HepG2 (cell line): ENCODE data around the gene LLGL2. TPM values are rescaled to one million over a fixed set of nuclear protein-coding genes. Genes with fewer than 3 reads are reported as not detected.

Experiments used
- ATAC-seq: fragments of 200-7000 bp; cut with Tn5 transposase; 3 replicates; pipeline ENCODE4 v1.9.1; 2020; ENCODE audit warnings: mild to moderate bottlenecking, moderate library complexity
- BruUV-seq: library from RNA; stranded (reverse); fragments of 400-500 nt; replicated peaks from 2 replicates; lab custom pipeline; 2021; lab: Mats Ljungman, UMichigan
- CTCF ChIA-PET: fragments of 300-600 bp; formaldehyde crosslinking; extraction: SDS; loops from one replicate; lab custom pipeline; 2021; ENCODE audit warnings: low total read pairs, inconsistent platforms, low intra/inter-chr PET ratio; lab: Yijun Ruan, JAX
- POLR2A ChIA-PET: fragments of 350-600 bp; sonication (Branson Sonifier 250); formaldehyde crosslinking; loops from one replicate; lab custom pipeline; 2020; ENCODE audit warnings: antibody characterized with exemption, inconsistent platforms; lab: Yijun Ruan, JAX
- DNase-seq: peaks from one replicate; pipeline ENCODE4 v3.0.0-alpha.2; 2015; ENCODE audit warnings: low spot score
- FAIRE-seq: peaks from 3 replicates; lab custom pipeline; 2011; peaks lifted over from hg19 to GRCh38; lab: Jason Lieb, UNC
- H2AFZ ChIP-seq: one replicate; pipeline ENCODE4 v1.6.1; 2011; ENCODE audit warnings: low read length, inconsistent platforms
- H3K27ac ChIP-seq: fragments of 300-600 bp; 3 replicates; pipeline ENCODE4 v1.8.0; 2011; ENCODE audit warnings: mixed run types, mild to moderate bottlenecking, mixed read lengths, low read length, inconsistent platforms; ENCODE audit not compliant: insufficient read depth; ENCODE audit errors: extremely low read length
- H3K27me3 ChIP-seq, 2 experiments: fragments of 200-600 bp in 1 of 2; 2 replicates in 1 of 2; 3 replicates in 1 of 2; pipeline versions ENCODE4 v1.6.0 to v1.8.0; 2011; ENCODE audit warnings: low read length in 2 of 2, mild to moderate bottlenecking in 2 of 2, moderate library complexity in 2 of 2, inconsistent platforms in 1 of 2; ENCODE audit not compliant: insufficient read depth in 2 of 2, control insufficient read depth in 1 of 2
- H3K36me3 ChIP-seq, 2 experiments: fragments of 200-600 bp in 1 of 2; replicated peaks in 1 of 2; 2 replicates in 1 of 2; 3 replicates in 1 of 2; pipeline versions ENCODE4 v1.5.1 to v1.8.0; 2011; ENCODE audit warnings: low read length in 2 of 2, inconsistent platforms in 1 of 2; ENCODE audit not compliant: insufficient read depth in 2 of 2, control insufficient read depth in 1 of 2
- H3K4me1 ChIP-seq: 2 replicates; pipeline ENCODE4 v1.5.1; 2012; ENCODE audit warnings: low read length, inconsistent platforms; ENCODE audit not compliant: insufficient read depth
- H3K4me2 ChIP-seq: 2 replicates; pipeline ENCODE4 v1.6.0; 2011; ENCODE audit warnings: low read depth, low read length, inconsistent platforms
- H3K4me3 ChIP-seq, 3 experiments: fragments of 200-600 bp in 1 of 3; sonication (generic), shearing (Covaris generic) in 1 of 3; replicated peaks in 1 of 3; 2 replicates each; pipeline ENCODE4 v1.5.1; 2011 to 2016; ENCODE audit warnings: low read length in 3 of 3, inconsistent platforms in 2 of 3, low read depth in 2 of 3, mild to moderate bottlenecking in 2 of 3, control low read depth in 1 of 3, mixed read lengths in 1 of 3; ENCODE audit not compliant: insufficient read depth in 1 of 3
- H3K79me2 ChIP-seq: one replicate; pipeline ENCODE4 v1.6.1; 2011; ENCODE audit warnings: low read length, inconsistent platforms; ENCODE audit not compliant: insufficient read depth
- H3K9ac ChIP-seq: 2 replicates; pipeline ENCODE4 v1.6.0; 2011; ENCODE audit warnings: mild to moderate bottlenecking, low read depth, low read length, inconsistent platforms; ENCODE audit not compliant: insufficient read depth
- H3K9me3 ChIP-seq: 2 replicates; pipeline ENCODE4 v1.5.1; 2012; ENCODE audit warnings: mild to moderate bottlenecking, low read length
- H4K20me1 ChIP-seq: 2 replicates; pipeline ENCODE4 v1.6.0; 2011; ENCODE audit warnings: inconsistent platforms, mild to moderate bottlenecking, low read length, moderate library complexity; ENCODE audit not compliant: insufficient read depth
- FOXA1 ChIP-seq, 2 experiments: fragments of 450-650 bp in 1 of 2; sonication (generic) in 1 of 2; formaldehyde crosslinking in 1 of 2; IDR thresholded peaks; 2 replicates each; pipeline versions ENCODE4 v1.4.0 to v1.6.1; 2016 to 2020; ENCODE audit warnings: missing genetic modification reagents in 1 of 2
- ZBTB26 ChIP-seq: IDR thresholded peaks from 2 replicates; pipeline ENCODE4 v1.6.1; 2016; ENCODE audit warnings: missing compliant biosample characterization, missing genetic modification reagents, borderline replicate concordance
- ZNF687 ChIP-seq: sonication (generic); formaldehyde crosslinking; IDR thresholded peaks from 2 replicates; pipeline ENCODE4 v1.5.1; 2020; ENCODE audit warnings: mild to moderate bottlenecking, missing genetic modification reagents, moderate library complexity
- WGBS: methylation state at CpG from one replicate; pipeline ENCODE4 v1.1.6; 2017; ENCODE audit warnings: low lambda C conversion rate; 5-methylcytosine and 5-hydroxymethylcytosine counted together
- in situ Hi-C: cut with HindIII; loops from 2 replicates; pipeline ENCODE4 v1.10.0; 2017; ENCODE audit warnings: low pct_unique_long_range_greater_than_20kb; ENCODE audit not compliant: extremely low pct_ligation_motif_present
- intact Hi-C: fragments of 100-400 bp; cut with micrococcal nuclease; formaldehyde crosslinking; loops from one replicate; pipeline ENCODE4 v1.10.0; 2022; ENCODE audit not compliant: unreplicated experiment
- polyA plus RNA-seq, 8 experiments: library from polyadenylated mRNA; depleted of rRNA in 3 of 8; stranded (reverse) in 7 of 8; unstranded in 1 of 8; fragments of >200 nt; fragmentation: Illumina TruSeq in 4 of 8; extraction: Trizol in 4 of 8; gene quantifications; 2 replicates each; pipeline versions ENCODE4 v1.2.1 to v1.2.3, GENCODE V29; 2011 to 2016; ENCODE audit warnings: low read depth in 4 of 8, missing spikeins in 1 of 8, mixed read lengths in 1 of 8; ENCODE audit not compliant: insufficient read depth in 1 of 8
- total RNA-seq, 5 experiments: library from RNA; depleted of rRNA; stranded (reverse); fragments of >200 nt; fragmentation: Illumina TruSeq; extraction: Trizol; gene quantifications; 2 replicates each; pipeline ENCODE4 v1.2.3, GENCODE V29; 2016; ENCODE audit warnings: low read depth in 1 of 5
- TF ChIP-seq, protein P1 (sequence below): sonication (generic); formaldehyde crosslinking; conservative IDR thresholded peaks from 2 replicates; pipeline ENCODE4 v1.8.0; 2022; ENCODE audit warnings: missing genetic modification reagents
- TF ChIP-seq, protein P2 (sequence below): sonication (generic); formaldehyde crosslinking; IDR thresholded peaks from 2 replicates; pipeline ENCODE4 v1.4.0; 2020; ENCODE audit warnings: missing genetic modification reagents, mild to moderate bottlenecking, borderline replicate concordance

LLGL2 gene
- total and polyA plus RNA-seq, 2 of the 13 experiments (the other 11 are each of a cell fraction or from before 2014, with no cell fraction given), result 83.0 to 86.7 TPM

DNA sequence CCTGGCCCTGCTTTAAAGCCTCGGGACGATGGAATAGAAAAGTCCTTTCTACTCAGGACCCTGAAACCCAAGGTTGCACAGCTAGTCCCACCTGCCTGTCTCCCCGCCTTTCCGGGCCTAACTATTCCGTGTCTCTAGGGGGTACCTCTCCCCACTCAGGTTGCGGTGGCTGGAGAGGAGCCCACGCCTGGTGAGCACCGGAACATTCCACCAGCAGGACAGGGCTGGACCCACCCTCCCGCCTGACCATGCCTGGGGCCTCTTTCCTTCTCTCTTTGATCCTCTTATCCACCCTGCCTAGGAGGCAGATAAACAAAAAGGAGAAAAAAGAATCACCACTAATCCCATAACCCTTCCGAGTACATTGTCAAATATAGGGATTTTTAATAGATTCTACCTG is 10.9 kb downstream of the LLGL2 start:
- FAIRE-seq (no peak), ATAC-seq (no peak), DNase-seq (no peak)
- POLR2A ChIA-PET, result interaction anchor here (1.0 kb wide), 1 partner anchor 10 kb away, joined by 3 read pairs; no protein-coding TSS in a partner anchor
- BruUV-seq, result no TSS peak
- H3K79me2 ChIP-seq, result peaks cover 16% of the 10 kb centered on the region
- H4K20me1 ChIP-seq, result no peaks in the 10 kb centered on the region
- in situ Hi-C loops (no loop called here), intact Hi-C loops (no loop called here)
- H3K36me3 ChIP-seq, result peaks cover 5 to 16% of the 10 kb centered on the region in 2 experiments; a peak in 4 of 5 replicates
- H3K27ac ChIP-seq, result no peak overlapping the region
- no peak overlapping the region for H2AFZ ChIP-seq
- CTCF ChIA-PET, result no interaction called here
- H3K4me2 ChIP-seq, result no peak overlapping the region
- H3K9me3 ChIP-seq, result no peaks in the 10 kb centered on the region
- H3K9ac ChIP-seq, result no peak overlapping the region
- WGBS, result 83% methylated on average over 10 of the region's 10 CpGs
- no peak overlapping the region for H3K4me3 ChIP-seq
- no peaks in the 10 kb centered on the region for H3K27me3 ChIP-seq
- H3K4me1 ChIP-seq, result peaks cover 49% of the 10 kb centered on the region
- TF ChIP-seq, protein P1, sequence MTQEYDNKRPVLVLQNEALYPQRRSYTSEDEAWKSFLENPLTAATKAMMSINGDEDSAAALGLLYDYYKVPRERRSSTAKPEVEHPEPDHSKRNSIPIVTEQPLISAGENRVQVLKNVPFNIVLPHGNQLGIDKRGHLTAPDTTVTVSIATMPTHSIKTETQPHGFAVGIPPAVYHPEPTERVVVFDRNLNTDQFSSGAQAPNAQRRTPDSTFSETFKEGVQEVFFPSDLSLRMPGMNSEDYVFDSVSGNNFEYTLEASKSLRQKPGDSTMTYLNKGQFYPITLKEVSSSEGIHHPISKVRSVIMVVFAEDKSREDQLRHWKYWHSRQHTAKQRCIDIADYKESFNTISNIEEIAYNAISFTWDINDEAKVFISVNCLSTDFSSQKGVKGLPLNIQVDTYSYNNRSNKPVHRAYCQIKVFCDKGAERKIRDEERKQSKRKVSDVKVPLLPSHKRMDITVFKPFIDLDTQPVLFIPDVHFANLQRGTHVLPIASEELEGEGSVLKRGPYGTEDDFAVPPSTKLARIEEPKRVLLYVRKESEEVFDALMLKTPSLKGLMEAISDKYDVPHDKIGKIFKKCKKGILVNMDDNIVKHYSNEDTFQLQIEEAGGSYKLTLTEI (CRISPR knock-in tag), result no peak
- TF ChIP-seq, protein P2, sequence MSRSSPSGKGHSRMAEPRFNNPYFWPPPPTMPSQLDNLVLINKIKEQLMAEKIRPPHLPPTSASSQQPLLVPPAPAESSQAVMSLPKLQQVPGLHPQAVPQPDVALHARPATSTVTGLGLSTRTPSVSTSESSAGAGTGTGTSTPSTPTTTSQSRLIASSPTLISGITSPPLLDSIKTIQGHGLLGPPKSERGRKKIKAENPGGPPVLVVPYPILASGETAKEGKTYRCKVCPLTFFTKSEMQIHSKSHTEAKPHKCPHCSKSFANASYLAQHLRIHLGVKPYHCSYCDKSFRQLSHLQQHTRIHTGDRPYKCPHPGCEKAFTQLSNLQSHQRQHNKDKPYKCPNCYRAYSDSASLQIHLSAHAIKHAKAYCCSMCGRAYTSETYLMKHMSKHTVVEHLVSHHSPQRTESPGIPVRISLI, result no peak
- peak; percentile 22; the same call in 1 of the 2 replicates for TF ChIP-seq ZNF687 (CRISPR knock-in tag)
- no peak for TF ChIP-seq FOXA1 (IDR thresholded peaks at IDR 0.05)
- TF ChIP-seq FOXA1 (CRISPR knock-in tag; IDR thresholded peaks at IDR 0.05), result no peak
- no peak for TF ChIP-seq ZBTB26 (CRISPR knock-in tag)
